Fibroblast of lung (primary cell): ENCODE measurements around the gene KRT82. TPM values are rescaled to one million over a fixed set of nuclear protein-coding genes. Genes with fewer than 3 reads are reported as not detected.
A peak's percentile ranks its signal among the peaks of the same experiment; 100 is the strongest.

Experiments
- DNase-seq, 2 donors: peaks; one replicate each; pipeline versions ENCODE4 v3.0.0 to v3.0.0-alpha.2; 2010; ENCODE audit warnings: low read depth in 2 of 2
- H2AFZ ChIP-seq: 2 replicates; pipeline ENCODE4 v1.5.1; 2012; ENCODE audit warnings: low read length, control low read depth, inconsistent platforms
- H3K27ac ChIP-seq: 2 replicates; pipeline ENCODE4 v1.5.1; 2011; ENCODE audit warnings: low read length, control low read depth; ENCODE audit not compliant: insufficient read depth
- H3K27me3 ChIP-seq: 2 replicates; pipeline ENCODE4 v1.5.1; 2011; ENCODE audit warnings: mild to moderate bottlenecking, low read length; ENCODE audit not compliant: control insufficient read depth, insufficient read depth
- H3K36me3 ChIP-seq: 2 replicates; pipeline ENCODE4 v1.5.1; 2011; ENCODE audit warnings: low read length; ENCODE audit not compliant: control insufficient read depth, insufficient read depth
- H3K4me1 ChIP-seq: 2 replicates; pipeline ENCODE4 v1.5.1; 2011; ENCODE audit warnings: low read length; ENCODE audit not compliant: control insufficient read depth, insufficient read depth; ENCODE audit errors: extremely low read depth
- H3K4me2 ChIP-seq: 2 replicates; pipeline ENCODE4 v1.5.1; 2011; ENCODE audit warnings: low read length, control low read depth; ENCODE audit not compliant: insufficient read depth; ENCODE audit errors: extremely low read depth
- H3K4me3 ChIP-seq, 4 experiments: fragments of 200-600 bp in 1 of 4; sonication (generic) in 1 of 4; replicated peaks in 1 of 4; 2 replicates each; pipeline ENCODE4 v1.5.1; 2011 to 2016; ENCODE audit warnings: low read length in 4 of 4, low read depth in 3 of 4, mild to moderate bottlenecking in 3 of 4, control low read depth in 2 of 4, inconsistent platforms in 1 of 4, mixed read lengths in 1 of 4; ENCODE audit not compliant: insufficient read depth in 1 of 4; ENCODE audit errors: control extremely low read depth in 1 of 4
- H3K79me2 ChIP-seq: 2 replicates; pipeline ENCODE4 v1.5.1; 2012; ENCODE audit warnings: mild to moderate bottlenecking, low read length, inconsistent platforms; ENCODE audit not compliant: control insufficient read depth, insufficient read depth
- H3K9ac ChIP-seq: 2 replicates; pipeline ENCODE4 v1.5.1; 2011; ENCODE audit warnings: mild to moderate bottlenecking, low read length, control low read depth; ENCODE audit not compliant: insufficient read depth
- H3K9me3 ChIP-seq: 2 replicates; pipeline ENCODE4 v1.5.1; 2012; ENCODE audit warnings: low read depth, low read length; ENCODE audit not compliant: control insufficient read depth, insufficient read depth
- H4K20me1 ChIP-seq: 2 replicates; pipeline ENCODE4 v1.5.1; 2011; ENCODE audit warnings: low read length; ENCODE audit not compliant: control insufficient read depth, insufficient read depth; ENCODE audit errors: extremely low read depth
- EZH2 ChIP-seq: IDR thresholded peaks from 2 replicates; pipeline ENCODE4 v1.5.1; 2012; ENCODE audit warnings: low read length, control low read depth, mild to moderate bottlenecking; ENCODE audit errors: missing control alignments
- polyA plus RNA-seq, 2 donors: library from polyadenylated mRNA; depleted of rRNA in 1 of 2; stranded (reverse) in 1 of 2; unstranded in 1 of 2; fragments of >200 nt; gene quantifications; 2 replicates each; pipeline ENCODE4 v1.2.1, GENCODE V29; 2011 to 2012; ENCODE audit warnings: missing spikeins in 1 of 2
- total RNA-seq: library from RNA; depleted of rRNA; stranded (reverse); fragments of >200 nt; gene quantifications from 2 replicates; pipeline ENCODE4 v1.2.1, GENCODE V29; 2014
- TF ChIP-seq, protein P1 (sequence below), 2 donors: IDR thresholded peaks in 1 of 2; conservative IDR thresholded peaks in 1 of 2; 1 replicate in 1 of 2; 2 replicates in 1 of 2; pipeline ENCODE4 v1.5.1; 2011 to 2012; ENCODE audit warnings: low read length in 2 of 2, control low read depth in 1 of 2, inconsistent platforms in 1 of 2, low read depth in 1 of 2, mild to moderate bottlenecking in 1 of 2

KRT82 gene
- total and polyA plus RNA-seq, 2 donors (not counting 1 experiment from before 2014, with no cell fraction given) = not detected

DNA sequence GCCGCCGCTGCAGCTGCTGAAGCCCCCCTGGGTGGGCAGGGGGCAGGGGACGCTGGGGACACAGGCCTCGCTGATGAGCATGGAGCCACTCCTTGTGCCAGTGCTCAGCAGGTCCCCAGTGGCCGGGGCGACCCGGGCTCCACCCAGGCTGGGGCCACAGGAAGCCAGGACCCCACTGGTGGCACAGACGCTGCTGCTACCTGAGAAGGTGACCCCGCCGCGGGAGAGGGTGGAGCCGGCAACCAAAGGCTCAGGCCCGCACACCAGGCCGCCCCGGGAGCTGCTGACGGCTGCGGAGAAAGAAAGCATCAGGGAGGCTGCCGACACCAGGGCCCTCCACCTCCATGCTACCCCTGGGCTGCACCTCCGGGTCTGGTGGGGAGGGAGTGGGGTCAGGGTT is 28.0 kb downstream of the KRT82 start:
- Histone ChIP-seq H4K20me1 (no peaks in the 10 kb centered on the region), H3K4me2 (no peak overlapping the region), H3K79me2 (no peaks in the 10 kb centered on the region), H3K4me1 (no peaks in the 10 kb centered on the region), H3K4me3 (no peak overlapping the region), H3K36me3 (no peaks in the 10 kb centered on the region), H2AFZ (no peak overlapping the region), H3K27ac (no peak overlapping the region), H3K27me3 (peaks cover 7% of the 10 kb centered on the region), H3K9ac (no peak overlapping the region), H3K9me3 (no peaks in the 10 kb centered on the region)
- TF ChIP-seq EZH2 = no peak
- TF ChIP-seq, protein P1, sequence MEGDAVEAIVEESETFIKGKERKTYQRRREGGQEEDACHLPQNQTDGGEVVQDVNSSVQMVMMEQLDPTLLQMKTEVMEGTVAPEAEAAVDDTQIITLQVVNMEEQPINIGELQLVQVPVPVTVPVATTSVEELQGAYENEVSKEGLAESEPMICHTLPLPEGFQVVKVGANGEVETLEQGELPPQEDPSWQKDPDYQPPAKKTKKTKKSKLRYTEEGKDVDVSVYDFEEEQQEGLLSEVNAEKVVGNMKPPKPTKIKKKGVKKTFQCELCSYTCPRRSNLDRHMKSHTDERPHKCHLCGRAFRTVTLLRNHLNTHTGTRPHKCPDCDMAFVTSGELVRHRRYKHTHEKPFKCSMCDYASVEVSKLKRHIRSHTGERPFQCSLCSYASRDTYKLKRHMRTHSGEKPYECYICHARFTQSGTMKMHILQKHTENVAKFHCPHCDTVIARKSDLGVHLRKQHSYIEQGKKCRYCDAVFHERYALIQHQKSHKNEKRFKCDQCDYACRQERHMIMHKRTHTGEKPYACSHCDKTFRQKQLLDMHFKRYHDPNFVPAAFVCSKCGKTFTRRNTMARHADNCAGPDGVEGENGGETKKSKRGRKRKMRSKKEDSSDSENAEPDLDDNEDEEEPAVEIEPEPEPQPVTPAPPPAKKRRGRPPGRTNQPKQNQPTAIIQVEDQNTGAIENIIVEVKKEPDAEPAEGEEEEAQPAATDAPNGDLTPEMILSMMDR (conservative IDR thresholded peaks at IDR 0.05 in 1 of 2, IDR thresholded peaks at IDR 0.05 in 1 of 2; ENCODE audit: low read depth in 1 of 2, low read length in 2 of 2) = no peak
- DNase-seq = no peak

DNA sequence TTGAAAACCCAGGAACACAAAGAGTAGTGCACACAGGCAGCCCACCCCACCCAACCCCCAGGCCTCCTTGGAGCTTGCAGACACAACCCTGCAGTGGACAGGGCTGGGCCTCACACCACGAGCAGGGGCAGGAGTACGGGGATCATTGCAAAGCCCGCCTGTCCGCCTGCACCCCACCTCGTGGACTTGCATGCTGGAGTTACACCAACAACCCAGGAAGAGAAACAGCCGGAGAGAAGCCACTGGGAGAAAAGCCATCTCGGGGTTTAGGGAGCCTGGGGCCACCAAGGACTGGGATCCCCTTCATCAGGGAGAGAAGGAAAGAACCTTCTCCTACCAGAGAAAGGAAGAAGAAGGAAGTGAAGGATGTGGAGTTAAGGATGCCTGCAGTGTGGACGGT is 28.9 kb downstream of the KRT82 start:
- Histone ChIP-seq H3K4me3 (no peak overlapping the region), H2AFZ (no peak overlapping the region), H3K79me2 (no peaks in the 10 kb centered on the region), H3K36me3 (no peaks in the 10 kb centered on the region), H3K27ac (no peak overlapping the region), H3K9ac (no peak overlapping the region), H3K4me1 (no peaks in the 10 kb centered on the region), H3K9me3 (no peaks in the 10 kb centered on the region), H4K20me1 (no peaks in the 10 kb centered on the region), H3K4me2 (no peak overlapping the region), H3K27me3 (peaks cover 7% of the 10 kb centered on the region)
- DNase-seq = no peak
- no peak for TF ChIP-seq EZH2
- TF ChIP-seq, protein P1 (conservative IDR thresholded peaks at IDR 0.05 in 1 of 2, IDR thresholded peaks at IDR 0.05 in 1 of 2; ENCODE audit: low read depth in 1 of 2, low read length in 2 of 2) = no peak

DNA sequence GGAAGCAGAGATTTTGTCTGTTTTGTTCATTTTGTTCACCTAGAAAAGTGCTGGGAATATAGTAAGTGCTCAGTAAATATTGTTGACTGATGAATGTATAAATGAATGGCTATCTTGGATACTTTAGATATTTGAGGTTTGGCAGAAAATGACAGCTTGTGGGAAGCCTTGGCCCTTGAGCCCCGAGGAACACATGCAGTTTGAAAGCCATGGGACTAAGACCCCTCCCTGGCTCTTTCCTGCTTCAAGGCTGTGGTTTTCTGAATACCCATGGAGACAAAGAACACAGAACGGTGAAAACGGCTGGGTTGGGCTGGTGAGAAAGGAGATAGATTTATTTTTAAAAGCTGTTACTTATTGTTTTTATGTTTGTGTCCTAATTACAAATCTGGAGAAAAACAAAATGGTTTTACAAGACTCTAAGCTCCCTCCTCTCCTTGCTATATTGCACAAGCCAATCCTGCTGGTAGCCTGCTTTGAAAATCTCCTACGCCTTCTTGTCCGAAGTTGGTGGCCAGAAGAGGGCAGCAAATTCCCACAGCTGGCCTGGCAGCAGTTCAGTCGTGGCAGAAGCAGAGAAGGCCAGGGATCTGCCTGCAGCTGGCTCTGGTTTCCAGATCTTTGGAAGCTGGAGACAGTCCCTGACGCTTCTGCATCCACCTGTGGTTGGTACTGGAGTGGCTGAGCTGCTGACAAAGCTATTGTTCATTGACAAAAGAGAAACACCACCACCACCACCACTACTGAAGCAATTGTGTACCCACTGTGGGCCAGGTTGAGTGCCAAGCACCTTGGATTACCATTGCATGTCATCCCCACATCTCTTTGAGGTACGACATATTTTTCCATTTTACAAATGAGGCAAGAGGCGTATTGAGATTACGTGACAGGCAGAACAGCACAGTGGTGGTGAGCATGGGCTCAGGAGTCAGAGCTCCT is 33.6 kb downstream of the KRT82 start:
- Histone ChIP-seq H4K20me1 (no peaks in the 10 kb centered on the region), H3K27ac (no peak overlapping the region), H3K79me2 (no peaks in the 10 kb centered on the region), H3K9ac (no peak overlapping the region), H3K9me3 (no peaks in the 10 kb centered on the region), H3K27me3 (peaks cover 8% of the 10 kb centered on the region), H3K4me3 (no peak overlapping the region), H3K4me2 (no peak overlapping the region), H2AFZ (no peak overlapping the region), H3K36me3 (no peaks in the 10 kb centered on the region), H3K4me1 (no peaks in the 10 kb centered on the region)
- TF ChIP-seq, protein P1 (conservative IDR thresholded peaks at IDR 0.05 in 1 of 2, IDR thresholded peaks at IDR 0.05 in 1 of 2; ENCODE audit: low read depth in 1 of 2, low read length in 2 of 2) = peak; percentile 79 to 94
- no peak for TF ChIP-seq EZH2
- peak; percentile 83 to 91 for DNase-seq
